A673 (cell line): ENCODE results near the gene NTNG1. TPM values are rescaled to one million over a fixed set of nuclear protein-coding genes. Genes with fewer than 3 reads are reported as not detected.
A peak's percentile ranks its signal among the peaks of the same experiment; 100 is the strongest.

ENCODE experiments used
- BruUV-seq: library from RNA; stranded (reverse); fragments of 400-500 nt; replicated peaks from 2 replicates; lab custom pipeline; 2021; lab: Mats Ljungman, UMichigan
- CTCF ChIA-PET: fragments of 300-600 bp; sonication (Branson Sonifier 250); formaldehyde crosslinking; loops from one replicate; lab custom pipeline; 2022; ENCODE audit warnings: antibody characterized with exemption; lab: Charles Lee
- POLR2A ChIA-PET: fragments of 300-600 bp; sonication (Branson Sonifier 250); formaldehyde crosslinking; loops from one replicate; lab custom pipeline; 2022; ENCODE audit warnings: antibody characterized with exemption; ENCODE audit not compliant: low non-redundant PET; lab: Charles Lee
- DNase-seq: peaks from one replicate; pipeline ENCODE4 v3.0.0-alpha.2; 2015; ENCODE audit warnings: low spot score
- H3K27ac ChIP-seq: fragments of 200-600 bp; sonication (generic); 2 replicates; pipeline ENCODE4 v1.5.1; 2016; ENCODE audit warnings: mixed run types, low read depth, mild to moderate bottlenecking, mixed read lengths, antibody characterized with exemption, low read length; ENCODE audit not compliant: poor library complexity, severe bottlenecking
- H3K27me3 ChIP-seq: fragments of 200-600 bp; sonication (generic); replicated peaks from 2 replicates; pipeline ENCODE4 v1.6.1; 2017; ENCODE audit warnings: mixed run types, low read depth, mild to moderate bottlenecking, mixed read lengths, antibody characterized with exemption, low read length; ENCODE audit not compliant: insufficient read depth, poor library complexity
- H3K36me3 ChIP-seq: fragments of 200-600 bp; sonication (generic); 2 replicates; pipeline ENCODE4 v1.6.1; 2016; ENCODE audit warnings: mixed run types, mild to moderate bottlenecking, mixed read lengths, antibody characterized with exemption, low read length; ENCODE audit not compliant: insufficient read depth, poor library complexity, severe bottlenecking
- H3K4me1 ChIP-seq: fragments of 200-600 bp; sonication (generic); 2 replicates; pipeline ENCODE4 v1.6.1; 2017; ENCODE audit warnings: mixed run types, mild to moderate bottlenecking, mixed read lengths, antibody characterized with exemption, low read length; ENCODE audit not compliant: insufficient read depth, poor library complexity, severe bottlenecking
- H3K4me3 ChIP-seq: fragments of 200-600 bp; sonication (generic); 2 replicates; pipeline ENCODE4 v1.5.1; 2016; ENCODE audit warnings: low read depth, mixed run types, mild to moderate bottlenecking, mixed read lengths, low read length; ENCODE audit not compliant: poor library complexity, severe bottlenecking
- H3K9me3 ChIP-seq: fragments of 200-600 bp; sonication (generic); 2 replicates; pipeline ENCODE4 v1.6.1; 2016; ENCODE audit warnings: mixed run types, low read depth, mild to moderate bottlenecking, mixed read lengths, antibody characterized with exemption, low read length; ENCODE audit not compliant: poor library complexity, severe bottlenecking
- EZH2 ChIP-seq: fragments of 200-600 bp; sonication (generic); IDR thresholded peaks from 2 replicates; pipeline ENCODE4 v1.6.1; 2017; ENCODE audit warnings: borderline replicate concordance, low read depth, mild to moderate bottlenecking, mixed read lengths, antibody characterized with exemption, low read length; ENCODE audit not compliant: poor library complexity, severe bottlenecking
- intact Hi-C: fragments of 100-400 bp; cut with micrococcal nuclease; formaldehyde crosslinking; loops from one replicate; pipeline ENCODE4 v1.10.0; 2022; ENCODE audit not compliant: unreplicated experiment
- total RNA-seq: library from RNA; stranded (reverse); gene quantifications from 2 replicates; pipeline ENCODE4 v1.2.3, GENCODE V29; 2021
- TF ChIP-seq, protein P1 (sequence below): fragments of 300-800, 200-600 bp; sonication (generic); conservative IDR thresholded peaks from 2 replicates; pipeline ENCODE4 v1.5.1; 2017; ENCODE audit warnings: low read depth, mild to moderate bottlenecking, antibody characterized with exemption, low read length, moderate library complexity, mixed read lengths

NTNG1 gene
- total RNA-seq, 1 experiment from 2014 or later: 91.5 TPM

DNA sequence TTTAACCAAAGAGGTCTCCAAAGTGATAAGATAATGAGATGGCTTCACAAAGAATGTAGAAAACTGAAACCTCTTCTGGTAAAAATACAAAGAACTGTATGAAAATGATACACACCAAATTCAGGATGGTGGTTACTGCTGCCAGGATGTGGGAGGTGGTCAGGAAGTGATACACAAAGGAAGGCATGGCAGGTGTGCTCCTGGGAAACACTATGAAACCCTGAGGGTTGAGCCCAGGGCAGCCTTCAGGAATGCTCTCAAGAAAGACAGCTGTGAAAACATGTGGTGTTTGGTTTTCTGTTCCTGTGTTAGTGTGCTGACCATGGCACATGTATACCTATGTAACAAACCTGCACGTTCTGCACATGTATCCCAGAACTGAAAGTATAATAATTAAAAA, 109.3 kb downstream of the NTNG1 start:
- no peak for TF ChIP-seq EZH2
- TF ChIP-seq, protein P1, sequence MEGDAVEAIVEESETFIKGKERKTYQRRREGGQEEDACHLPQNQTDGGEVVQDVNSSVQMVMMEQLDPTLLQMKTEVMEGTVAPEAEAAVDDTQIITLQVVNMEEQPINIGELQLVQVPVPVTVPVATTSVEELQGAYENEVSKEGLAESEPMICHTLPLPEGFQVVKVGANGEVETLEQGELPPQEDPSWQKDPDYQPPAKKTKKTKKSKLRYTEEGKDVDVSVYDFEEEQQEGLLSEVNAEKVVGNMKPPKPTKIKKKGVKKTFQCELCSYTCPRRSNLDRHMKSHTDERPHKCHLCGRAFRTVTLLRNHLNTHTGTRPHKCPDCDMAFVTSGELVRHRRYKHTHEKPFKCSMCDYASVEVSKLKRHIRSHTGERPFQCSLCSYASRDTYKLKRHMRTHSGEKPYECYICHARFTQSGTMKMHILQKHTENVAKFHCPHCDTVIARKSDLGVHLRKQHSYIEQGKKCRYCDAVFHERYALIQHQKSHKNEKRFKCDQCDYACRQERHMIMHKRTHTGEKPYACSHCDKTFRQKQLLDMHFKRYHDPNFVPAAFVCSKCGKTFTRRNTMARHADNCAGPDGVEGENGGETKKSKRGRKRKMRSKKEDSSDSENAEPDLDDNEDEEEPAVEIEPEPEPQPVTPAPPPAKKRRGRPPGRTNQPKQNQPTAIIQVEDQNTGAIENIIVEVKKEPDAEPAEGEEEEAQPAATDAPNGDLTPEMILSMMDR: no peak
- BruUV-seq: no TSS peak
- H3K9me3 ChIP-seq: no peaks in the 10 kb centered on the region
- H3K4me1 ChIP-seq: peaks cover 90% of the 10 kb centered on the region
- H3K27ac ChIP-seq: peak overlapping the region; percentile 34
- ChIA-PET CTCF (no interaction called here), POLR2A (no interaction called here)
- no peaks in the 10 kb centered on the region for H3K36me3 ChIP-seq
- no peak overlapping the region for H3K4me3 ChIP-seq
- DNase-seq: no peak
- no peaks in the 10 kb centered on the region for H3K27me3 ChIP-seq
- intact Hi-C loops: loop anchor here (5.0 kb wide), 1 partner anchor 78 kb away; no protein-coding TSS in a partner anchor

DNA sequence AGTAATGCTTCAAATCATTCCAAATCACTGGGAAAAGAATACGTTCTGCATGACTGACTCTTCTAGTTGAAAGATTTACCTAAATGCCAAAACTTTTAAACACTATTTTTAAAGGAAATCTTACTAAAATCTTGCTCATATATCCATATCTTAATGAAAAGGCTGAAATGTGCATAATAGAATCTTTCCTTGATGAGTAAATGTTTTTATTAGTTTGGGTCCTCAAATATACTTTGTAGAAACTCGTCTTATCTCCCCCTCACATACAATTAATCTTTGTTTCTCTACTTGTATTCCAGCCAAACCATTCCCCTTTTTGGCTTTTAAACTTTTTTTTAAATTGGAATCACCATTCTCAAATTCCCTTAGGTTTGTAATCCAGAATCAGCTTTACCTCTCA, 110.2 kb downstream of the NTNG1 start:
- Histone ChIP-seq H3K27ac (peak overlapping the region; percentile 86), H3K4me1 (peaks cover 91% of the 10 kb centered on the region), H3K9me3 (no peaks in the 10 kb centered on the region), H3K4me3 (no peak overlapping the region), H3K36me3 (no peaks in the 10 kb centered on the region), H3K27me3 (no peaks in the 10 kb centered on the region)
- no peak for DNase-seq
- intact Hi-C loops: loop anchor here (5.0 kb wide), 1 partner anchor 79 kb away; no protein-coding TSS in a partner anchor
- TF ChIP-seq, protein P1: no peak
- no peak for TF ChIP-seq EZH2
- no TSS peak for BruUV-seq
- CTCF ChIA-PET: no interaction called here
- POLR2A ChIA-PET: no interaction called here

DNA sequence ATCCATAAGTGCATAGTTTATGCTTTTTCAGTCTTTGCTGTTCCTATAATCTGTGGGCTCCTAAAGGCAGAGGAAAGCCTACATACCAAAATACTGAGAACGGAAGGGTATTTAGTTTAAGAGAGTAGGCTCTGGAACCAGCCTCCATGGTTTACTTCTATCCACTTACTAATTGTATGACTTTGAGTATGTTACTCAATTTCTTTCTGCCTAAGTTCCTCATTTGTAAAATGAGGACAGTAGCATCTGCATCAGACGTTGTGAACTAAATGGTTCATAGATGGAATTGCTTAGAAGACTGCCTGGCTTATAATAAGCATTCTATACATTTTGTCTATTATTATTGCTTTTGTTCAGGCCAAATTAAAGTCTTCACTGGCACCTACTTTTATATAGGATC, 111.0 kb downstream of the NTNG1 start:
- no peak for TF ChIP-seq EZH2
- TF ChIP-seq, protein P1: no peak
- CTCF ChIA-PET: interaction anchor here (1.7 kb wide), 1 partner anchor 11 kb away, joined by 7 read pairs; no protein-coding TSS in a partner anchor
- Histone ChIP-seq H3K36me3 (no peaks in the 10 kb centered on the region), H3K27ac (peak overlapping the region; percentile 86), H3K4me3 (no peak overlapping the region), H3K27me3 (no peaks in the 10 kb centered on the region), H3K4me1 (peaks cover 91% of the 10 kb centered on the region), H3K9me3 (no peaks in the 10 kb centered on the region)
- POLR2A ChIA-PET: no interaction called here
- no TSS peak for BruUV-seq
- DNase-seq: no peak
- intact Hi-C loops: loop anchor here (5.0 kb wide), 1 partner anchor 80 kb away; no protein-coding TSS in a partner anchor
